ENCODE results near the gene MARCHF10.
"Not testable (repeated sequence)": the region's sequence is repeated elsewhere in the genome, so short reads cannot be mapped to it uniquely, and the experiment has no call there.

MARCHF10 gene

GRCh38 chr17:62693616-62694409 lies 114.3 kb downstream of the MARCHF10 start:
- DNase-seq: no peak

- DNase-seq: no peak
Observed at GRCh38 chr17:62692721-62693431, 115.2 kb downstream of the MARCHF10 start.

DNA sequence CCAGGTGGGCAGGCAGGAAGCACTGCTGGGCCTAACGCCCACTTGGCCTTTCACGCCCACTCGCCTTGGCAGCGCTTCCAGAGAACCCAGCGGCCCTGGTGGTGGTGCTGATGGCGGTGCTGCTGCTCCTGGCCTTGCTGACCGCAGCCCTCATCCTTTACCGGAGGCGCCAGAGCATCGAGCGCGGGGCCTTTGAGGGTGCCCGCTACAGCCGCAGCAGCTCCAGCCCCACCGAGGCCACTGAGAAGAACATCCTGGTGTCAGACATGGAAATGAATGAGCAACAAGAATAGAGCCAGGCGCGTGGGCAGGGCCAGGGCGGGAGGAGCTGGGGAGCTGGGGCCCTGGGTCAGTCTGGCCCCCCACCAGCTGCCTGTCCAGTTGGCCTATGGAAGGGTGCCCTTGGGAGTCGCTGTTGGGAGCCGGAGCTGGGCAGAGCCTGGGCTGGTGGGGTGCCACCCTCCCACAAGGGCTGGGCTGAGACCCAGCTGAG lies 115.9 kb downstream of the MARCHF10 start:
- DNase-seq: no peak

DNA sequence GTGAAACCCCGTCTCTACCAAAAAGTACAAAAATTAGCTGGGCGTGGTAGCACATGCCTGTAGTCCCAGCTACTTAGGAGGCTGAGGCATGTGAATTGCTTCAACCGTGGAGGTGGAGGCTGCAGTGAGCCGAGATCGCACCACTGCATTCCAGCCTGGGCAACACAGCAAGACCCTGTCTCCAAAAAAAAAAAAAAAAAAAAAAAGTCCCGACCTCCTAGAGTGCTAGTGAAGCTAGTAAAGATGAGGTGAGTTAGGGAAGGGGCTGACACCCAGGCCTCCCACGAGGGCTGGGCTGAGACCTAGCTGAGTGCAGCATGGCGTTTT lies 116.6 kb downstream of the MARCHF10 start:
- DNase-seq: not testable (repeated sequence)

DNA sequence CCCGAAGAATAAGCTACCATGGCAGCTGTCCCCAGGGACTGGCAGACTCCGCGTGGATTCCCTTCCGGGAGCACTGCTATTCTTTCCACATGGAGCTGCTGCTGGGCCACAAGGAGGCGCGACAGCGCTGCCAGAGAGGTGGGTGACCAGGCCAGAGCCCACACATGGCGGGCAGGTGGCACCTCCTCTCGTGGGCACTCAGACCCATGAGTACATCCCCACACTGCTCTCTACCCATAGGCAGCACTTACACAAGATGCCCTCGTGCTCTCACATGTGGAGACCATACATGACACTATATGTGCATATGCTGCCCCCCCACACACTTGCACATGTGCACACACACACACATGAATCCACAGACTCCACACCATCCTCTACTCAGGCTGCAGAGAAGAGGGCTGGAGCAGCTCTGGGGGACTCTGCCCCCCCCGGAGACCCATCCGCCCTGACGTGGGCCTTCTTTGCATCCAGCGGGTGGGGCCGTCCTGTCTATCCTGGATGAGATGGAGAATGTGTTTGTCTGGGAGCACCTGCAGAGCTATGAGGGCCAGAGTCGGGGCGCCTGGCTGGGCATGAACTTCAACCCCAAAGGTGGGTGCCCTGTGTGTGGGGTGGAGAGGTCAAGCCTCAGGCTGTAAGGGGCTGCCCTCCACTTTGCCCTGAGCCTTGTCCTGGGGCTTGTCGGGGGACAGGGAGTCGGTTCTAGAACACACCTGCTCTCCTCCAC lies 117.8 kb downstream of the MARCHF10 start:
- DNase-seq: no peak

DNA sequence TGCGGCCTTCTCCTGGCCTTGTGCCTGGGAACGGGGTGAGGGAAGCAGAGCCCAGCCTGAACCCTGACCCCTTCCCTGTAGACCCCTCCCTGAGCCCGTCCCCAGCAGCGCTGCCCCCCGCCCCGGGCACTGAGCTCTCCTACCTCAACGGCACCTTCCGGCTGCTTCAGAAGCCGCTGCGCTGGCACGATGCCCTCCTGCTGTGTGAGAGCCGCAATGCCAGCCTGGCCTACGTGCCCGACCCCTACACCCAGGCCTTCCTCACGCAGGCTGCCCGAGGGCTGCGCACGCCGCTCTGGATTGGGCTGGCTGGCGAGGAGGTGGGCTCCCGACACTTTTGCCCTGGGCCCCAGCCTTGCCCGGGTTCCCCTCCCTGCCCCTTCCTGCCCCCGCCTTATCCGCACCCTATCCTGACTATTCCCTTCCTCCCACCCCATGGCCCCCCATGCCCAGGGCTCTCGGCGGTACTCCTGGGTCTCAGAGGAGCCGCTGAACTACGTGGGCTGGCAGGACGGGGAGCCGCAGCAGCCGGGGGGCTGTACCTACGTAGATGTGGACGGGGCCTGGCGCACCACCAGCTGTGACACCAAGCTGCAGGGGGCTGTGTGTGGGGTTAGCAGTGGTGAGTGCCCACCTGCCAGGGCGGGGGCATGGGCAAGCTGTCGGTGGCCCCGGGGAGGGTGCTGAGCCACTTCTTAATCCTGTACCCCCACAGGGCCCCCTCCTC lies 118.5 kb downstream of the MARCHF10 start:
- DNase-seq: no peak

GRCh38 chr17:62688398-62689160 lies 119.5 kb downstream of the MARCHF10 start:
- DNase-seq: no peak

- DNase-seq: no peak
Observed at GRCh38 chr17:62687997-62688396, 120.1 kb downstream of the MARCHF10 start.

DNA sequence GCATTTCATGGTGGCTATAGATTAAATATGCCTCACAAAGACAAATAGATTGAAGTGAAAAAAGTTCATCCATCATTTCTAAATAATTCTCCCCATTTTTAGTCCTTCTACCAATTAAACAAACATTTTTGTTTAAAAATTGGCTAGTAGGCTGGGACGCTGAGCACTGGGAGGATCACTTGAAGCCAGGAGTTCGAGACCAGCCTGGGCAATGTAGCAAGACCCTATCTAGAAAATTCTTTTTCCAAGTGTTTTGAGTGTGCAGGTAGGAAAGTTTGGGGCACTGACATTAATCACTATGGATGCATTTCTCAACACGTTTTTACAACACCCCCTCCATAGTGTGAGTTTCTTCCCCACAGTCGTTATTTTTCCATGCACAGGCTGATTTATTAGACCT lies 123.9 kb downstream of the MARCHF10 start:
- DNase-seq: no peak

DNA sequence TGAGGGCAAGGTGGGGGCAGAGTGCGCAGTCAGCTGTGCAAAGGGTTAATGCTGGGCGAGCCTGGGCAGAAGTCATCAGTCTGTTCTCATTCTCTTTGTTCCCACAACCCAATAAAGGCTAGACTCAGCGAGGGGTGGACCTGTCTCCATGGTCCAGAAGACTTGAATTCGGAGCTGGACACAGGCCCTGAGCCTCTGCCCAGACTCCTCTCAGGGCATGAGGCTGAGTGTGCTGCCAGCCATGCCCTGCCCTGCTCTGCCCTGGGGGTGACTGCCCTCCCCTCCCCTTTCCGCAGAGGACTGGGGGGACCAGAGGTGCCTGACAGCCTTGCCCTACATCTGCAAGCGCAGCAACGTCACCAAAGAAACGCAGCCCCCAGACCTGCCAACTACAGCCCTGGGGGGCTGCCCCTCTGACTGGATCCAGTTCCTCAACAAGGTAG lies 126.2 kb downstream of the MARCHF10 start:
- DNase-seq: peak; percentile 13

GRCh38 chr17:62681061-62681938 lies 126.8 kb downstream of the MARCHF10 start:
- DNase-seq: peak; percentile 12

GRCh38 chr17:62680541-62681052 lies 127.5 kb downstream of the MARCHF10 start:
- DNase-seq: peak; percentile 30

DNA sequence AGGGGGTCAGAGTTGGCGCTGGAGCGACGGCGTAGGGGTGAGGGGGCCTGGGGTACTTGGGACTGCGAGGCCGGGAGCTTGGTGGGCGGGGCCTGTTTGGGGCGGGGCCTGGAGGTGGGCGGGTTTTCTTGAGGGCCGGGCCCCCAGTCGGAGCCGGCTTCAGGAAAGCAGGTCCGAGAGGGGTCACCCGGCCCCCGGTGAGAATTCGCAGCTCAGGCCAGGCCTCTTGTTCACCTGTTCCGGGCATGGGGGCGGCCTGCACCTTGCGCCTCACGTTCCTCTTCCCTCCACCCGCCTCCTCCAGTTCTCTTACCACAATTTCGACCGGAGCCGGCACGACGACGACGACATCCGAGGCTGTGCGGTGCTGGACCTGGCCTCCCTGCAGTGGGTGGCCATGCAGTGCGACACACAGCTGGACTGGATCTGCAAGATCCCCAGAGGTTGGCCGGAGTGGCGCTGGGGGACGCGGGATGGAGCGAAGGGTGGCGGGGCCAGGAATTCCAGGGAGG lies 128.2 kb downstream of the MARCHF10 start:
- DNase-seq: no peak

GRCh38 chr17:62678214-62678919 lies 129.7 kb downstream of the MARCHF10 start:
- DNase-seq: no peak

DNA sequence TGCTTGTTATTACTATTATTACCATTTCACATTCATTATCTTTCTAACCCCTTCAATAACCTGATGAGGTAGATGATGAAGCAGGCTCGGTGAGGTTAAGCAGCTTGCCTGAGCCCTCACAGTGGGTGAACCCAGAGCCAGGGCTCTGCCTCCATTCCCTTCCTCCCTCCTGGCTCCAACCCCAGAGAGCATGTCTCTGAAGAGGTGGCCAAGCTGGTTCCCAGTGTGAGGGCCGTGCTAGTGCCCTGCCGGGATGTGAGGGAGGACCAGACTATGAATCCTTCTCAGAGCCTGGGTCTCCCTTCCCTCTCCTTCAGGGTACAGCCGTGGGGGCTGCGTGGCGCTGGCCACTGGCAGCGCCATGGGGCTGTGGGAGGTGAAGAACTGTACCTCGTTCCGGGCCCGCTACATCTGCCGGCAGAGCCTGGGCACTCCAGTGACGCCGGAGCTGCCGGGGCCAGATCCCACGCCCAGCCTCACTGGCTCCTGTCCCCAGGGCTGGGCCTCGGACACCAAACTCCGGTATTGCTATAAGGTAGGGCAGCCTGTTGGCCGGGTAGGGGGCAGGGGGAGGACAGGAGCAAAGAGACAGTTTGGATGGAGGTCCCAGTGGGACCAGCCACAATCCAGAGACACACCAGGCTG lies 131.0 kb downstream of the MARCHF10 start:
- no peak for DNase-seq

- no peak for DNase-seq
Observed at GRCh38 chr17:62676231-62676943, 131.7 kb downstream of the MARCHF10 start.

GRCh38 chr17:62675701-62676100 lies 132.4 kb downstream of the MARCHF10 start:
- no peak for DNase-seq

DNA sequence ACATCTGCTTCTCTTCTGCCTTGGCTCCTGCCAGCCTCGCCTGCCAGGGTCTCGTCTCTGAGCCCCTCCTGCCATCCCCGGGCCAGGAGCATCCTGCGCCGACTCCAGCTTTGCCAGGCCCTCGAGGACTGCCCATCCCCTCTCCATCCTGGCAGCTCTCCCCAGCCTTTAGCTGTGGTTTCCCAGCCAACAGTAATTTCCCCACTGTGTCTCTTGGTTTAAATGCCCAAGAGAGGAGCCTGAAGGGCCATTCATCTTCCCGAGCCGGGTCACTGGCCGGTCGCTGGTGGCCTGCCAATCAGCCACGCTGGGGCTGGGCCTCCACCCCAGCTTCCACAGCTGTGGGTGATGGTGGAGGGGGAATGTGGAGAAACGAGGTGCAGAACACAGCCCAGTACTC lies 132.9 kb downstream of the MARCHF10 start:
- DNase-seq: peak; percentile 71

DNA sequence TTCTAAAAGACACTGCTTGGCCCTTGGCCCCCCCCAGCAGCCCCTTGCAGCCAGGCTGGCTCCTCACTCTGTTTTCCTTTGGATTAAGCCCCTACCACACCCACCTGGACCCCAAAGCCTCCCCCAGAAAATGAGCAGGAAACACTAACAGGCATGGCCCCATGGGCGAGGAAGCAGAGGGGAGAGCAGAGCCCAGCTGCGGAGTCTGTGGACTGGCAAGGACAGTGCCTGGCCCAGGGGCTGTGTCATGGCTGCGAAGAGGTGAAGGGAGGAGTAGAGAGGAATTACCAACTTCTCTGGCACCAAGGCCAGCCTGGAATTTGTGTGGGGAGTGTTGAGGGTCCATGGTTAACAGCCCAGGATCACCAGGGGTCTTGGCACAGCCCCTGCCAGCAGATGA lies 133.3 kb downstream of the MARCHF10 start:
- DNase-seq: no peak
